ENCODE results near the gene GPR107. TPM values are rescaled to one million over a fixed set of nuclear protein-coding genes. Genes with fewer than 3 reads are reported as not detected.

Gene GPR107
- total and polyA plus RNA-seq, 3 donors from 2014 or later, result 41.1 to 53.4 (median 49.1) TPM

DNA sequence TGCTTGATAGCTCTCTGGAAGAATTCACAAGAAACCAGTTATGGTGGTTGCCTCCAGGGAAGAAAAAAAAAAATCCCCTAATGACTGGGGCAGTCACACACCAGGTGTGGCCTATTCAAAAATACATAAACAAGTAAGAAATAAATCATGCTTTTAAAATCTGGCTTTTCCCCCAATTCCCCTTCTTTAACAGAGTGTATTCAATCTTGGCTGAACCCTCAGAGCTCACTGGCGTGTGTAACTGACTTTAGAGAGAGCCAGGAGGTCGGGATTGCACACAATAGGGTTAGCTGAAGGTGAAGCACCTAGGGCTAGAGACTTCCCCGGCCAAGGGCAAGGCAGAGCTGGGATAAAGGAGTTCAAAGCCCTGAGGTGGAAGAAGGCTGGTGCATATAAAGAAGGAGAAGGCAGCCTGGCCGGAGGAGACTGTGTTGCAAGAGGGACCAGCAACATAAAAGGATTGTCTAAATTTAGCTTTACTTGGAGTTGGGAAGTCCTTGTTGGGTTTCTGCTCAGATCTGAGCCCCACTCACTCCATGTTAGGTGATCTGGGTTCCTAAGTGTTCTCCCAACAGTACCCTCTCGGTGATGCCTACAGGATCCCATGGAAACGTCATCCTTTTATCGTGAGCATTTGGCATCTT, 30.4 kb upstream of the GPR107 start:
- H3K27me3 ChIP-seq, result no peaks in the 10 kb centered on the region
- 72 to 77% methylated on average over 7 of the region's 7 CpGs for WGBS, 2 donors
- peaks cover 5% of the 10 kb centered on the region for H3K4me1 ChIP-seq
- no peaks in the 10 kb centered on the region for H3K9me3 ChIP-seq
- no peak for DNase-seq
- H3K27ac ChIP-seq, result no peak overlapping the region
- no peaks in the 10 kb centered on the region for H3K36me3 ChIP-seq (ENCODE audit: low read depth, missing control alignments)
- no peak overlapping the region for H3K4me3 ChIP-seq
- TF ChIP-seq POLR2A (IDR thresholded peaks at IDR 0.05), result no peak
- TF ChIP-seq, protein P1, sequence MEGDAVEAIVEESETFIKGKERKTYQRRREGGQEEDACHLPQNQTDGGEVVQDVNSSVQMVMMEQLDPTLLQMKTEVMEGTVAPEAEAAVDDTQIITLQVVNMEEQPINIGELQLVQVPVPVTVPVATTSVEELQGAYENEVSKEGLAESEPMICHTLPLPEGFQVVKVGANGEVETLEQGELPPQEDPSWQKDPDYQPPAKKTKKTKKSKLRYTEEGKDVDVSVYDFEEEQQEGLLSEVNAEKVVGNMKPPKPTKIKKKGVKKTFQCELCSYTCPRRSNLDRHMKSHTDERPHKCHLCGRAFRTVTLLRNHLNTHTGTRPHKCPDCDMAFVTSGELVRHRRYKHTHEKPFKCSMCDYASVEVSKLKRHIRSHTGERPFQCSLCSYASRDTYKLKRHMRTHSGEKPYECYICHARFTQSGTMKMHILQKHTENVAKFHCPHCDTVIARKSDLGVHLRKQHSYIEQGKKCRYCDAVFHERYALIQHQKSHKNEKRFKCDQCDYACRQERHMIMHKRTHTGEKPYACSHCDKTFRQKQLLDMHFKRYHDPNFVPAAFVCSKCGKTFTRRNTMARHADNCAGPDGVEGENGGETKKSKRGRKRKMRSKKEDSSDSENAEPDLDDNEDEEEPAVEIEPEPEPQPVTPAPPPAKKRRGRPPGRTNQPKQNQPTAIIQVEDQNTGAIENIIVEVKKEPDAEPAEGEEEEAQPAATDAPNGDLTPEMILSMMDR (IDR thresholded peaks at IDR 0.05), result no peak
- intact Hi-C loops (cut with DNase I; ENCODE audit: low total_unique reads), result no loop called here

DNA sequence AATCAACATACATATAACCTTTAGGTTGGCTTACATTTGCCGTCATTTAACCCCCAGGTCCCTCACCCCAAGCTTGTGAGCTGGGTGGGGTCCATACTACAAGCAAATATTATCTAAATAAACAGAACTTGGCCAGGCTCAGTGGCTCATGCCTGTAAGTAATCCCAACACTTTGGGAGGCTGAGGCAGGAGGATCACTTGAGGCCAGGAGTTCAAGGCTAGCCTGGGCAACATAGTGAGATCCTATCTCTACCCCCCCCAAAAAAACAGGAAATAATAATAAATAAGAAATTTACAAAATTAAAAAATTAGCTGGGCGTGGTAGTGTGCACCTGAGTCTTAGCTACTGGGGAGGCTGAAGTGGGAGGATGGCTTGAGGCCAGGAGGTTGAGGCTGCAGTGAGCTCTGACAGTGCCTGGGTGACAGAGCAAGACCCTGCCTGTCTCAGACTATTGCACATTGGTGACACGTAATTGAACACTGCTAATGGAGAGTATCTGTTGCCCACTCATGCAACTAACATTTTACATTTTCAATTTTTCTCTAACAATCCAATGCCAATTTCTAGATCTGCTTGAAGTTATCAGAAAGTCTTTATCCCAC, 29.6 kb upstream of the GPR107 start:
- Histone ChIP-seq H3K27ac (no peak overlapping the region), H3K9me3 (no peaks in the 10 kb centered on the region), H3K27me3 (no peaks in the 10 kb centered on the region), H3K4me1 (peaks cover 5% of the 10 kb centered on the region), H3K4me3 (no peak overlapping the region), H3K36me3 (ENCODE audit: low read depth, missing control alignments) (no peaks in the 10 kb centered on the region)
- no peak for DNase-seq
- TF ChIP-seq, protein P1 (IDR thresholded peaks at IDR 0.05), result no peak
- TF ChIP-seq POLR2A (IDR thresholded peaks at IDR 0.05), result no peak
- intact Hi-C loops (cut with DNase I; ENCODE audit: low total_unique reads), result no loop called here
- WGBS, 2 donors, result 92 to 93% methylated on average over 3 of the region's 3 CpGs

DNA sequence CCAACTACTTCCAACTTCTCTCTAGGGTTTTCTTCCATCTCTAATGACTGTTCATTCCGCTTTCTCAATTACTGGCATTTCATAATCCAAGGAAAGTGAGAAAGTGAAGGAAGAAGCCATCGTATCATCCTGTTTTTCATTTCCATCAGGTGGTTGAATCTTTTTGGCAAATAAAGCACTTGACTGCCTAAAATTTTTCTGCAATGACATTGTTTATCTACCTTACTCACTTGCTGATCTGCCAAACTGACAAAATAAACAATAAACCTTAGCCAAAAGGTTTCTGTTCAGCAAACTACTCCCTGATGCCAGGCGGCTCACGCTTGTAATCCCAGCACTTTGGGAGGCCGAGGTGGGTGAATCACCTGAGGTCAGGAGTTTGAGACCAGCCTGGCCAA, 29.1 kb upstream of the GPR107 start:
- Histone ChIP-seq H3K27ac (no peak overlapping the region), H3K27me3 (no peaks in the 10 kb centered on the region), H3K9me3 (no peaks in the 10 kb centered on the region), H3K4me1 (peaks cover 8% of the 10 kb centered on the region), H3K36me3 (ENCODE audit: low read depth, missing control alignments) (no peaks in the 10 kb centered on the region), H3K4me3 (no peak overlapping the region)
- TF ChIP-seq, protein P1 (IDR thresholded peaks at IDR 0.05), result no peak
- TF ChIP-seq POLR2A (IDR thresholded peaks at IDR 0.05), result no peak
- intact Hi-C loops (cut with DNase I; ENCODE audit: low total_unique reads), result no loop called here
- DNase-seq, result no peak
- 80 to 93% methylated on average over 5 of the region's 5 CpGs for WGBS, 2 donors

DNA sequence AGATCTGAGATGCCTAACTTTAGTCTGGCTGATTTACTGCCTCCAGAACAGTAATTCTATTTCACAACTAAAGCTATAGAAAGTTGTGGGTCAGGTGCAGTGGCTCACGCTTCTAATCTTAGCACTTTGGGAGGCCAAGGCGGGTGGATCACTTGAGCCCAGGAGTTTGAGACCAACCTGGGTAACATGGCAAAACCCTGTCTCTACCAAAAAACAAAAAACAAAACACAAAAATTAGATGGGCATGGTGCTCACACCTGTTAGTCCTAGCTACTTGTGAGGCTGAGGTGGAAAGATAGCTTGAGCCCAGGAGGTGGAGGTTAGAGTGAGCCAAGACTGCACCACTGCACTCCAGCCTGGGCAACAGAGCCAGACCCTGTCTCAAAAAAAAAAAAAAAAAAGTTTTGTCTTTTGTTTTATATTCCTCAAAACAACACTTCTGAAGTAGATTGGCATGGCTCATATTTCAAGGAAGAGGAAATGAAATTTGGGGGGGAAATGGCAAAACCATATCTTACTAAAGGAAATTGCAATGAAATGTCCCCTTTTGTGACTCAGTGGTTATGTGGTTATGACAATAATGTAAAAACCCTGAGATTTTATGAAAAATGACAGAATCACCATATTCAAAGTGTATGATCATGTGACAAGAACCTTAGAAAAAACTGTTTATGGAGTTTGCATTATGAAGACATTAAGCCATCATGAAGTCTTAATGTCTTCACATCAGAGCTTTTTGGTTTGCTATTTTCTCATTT, 26.9 kb upstream of the GPR107 start:
- peaks cover 11% of the 10 kb centered on the region for H3K4me1 ChIP-seq

More for the DNA sequence above, 26.9 kb upstream of the GPR107 start:
- Histone ChIP-seq H3K27me3 (no peaks in the 10 kb centered on the region), H3K4me3 (no peak overlapping the region), H3K27ac (peak overlapping the region in 1 of 2 donors; percentile 26), H3K9me3 (no peaks in the 10 kb centered on the region), H3K36me3 (ENCODE audit: low read depth, missing control alignments) (no peaks in the 10 kb centered on the region)
- DNase-seq, result no peak
- intact Hi-C loops (cut with DNase I; ENCODE audit: low total_unique reads), result no loop called here
- WGBS, 2 donors, result 86 to 95% methylated on average over 2 of the region's 2 CpGs
- TF ChIP-seq, protein P1 (IDR thresholded peaks at IDR 0.05), result no peak
- no peak for TF ChIP-seq POLR2A (IDR thresholded peaks at IDR 0.05)
